DND-41 (cell line): Measurements from ENCODE around the gene PLEKHM3.

Experiments
- ATAC-seq: fragments of 200-7000 bp; cut with Tn5 transposase; 3 replicates; pipeline ENCODE4 v1.9.1; 2021; ENCODE audit warnings: low read depth; ENCODE audit not compliant: insufficient read depth
- DNase-seq: peaks from one replicate; pipeline ENCODE4 v3.0.0-alpha.2; 2020
- H2AFZ ChIP-seq: 2 replicates; pipeline ENCODE4 v1.6.0; 2012; ENCODE audit warnings: low read depth, low read length
- H3K27ac ChIP-seq: 2 replicates; pipeline ENCODE4 v1.5.1; 2012; ENCODE audit warnings: low read length, inconsistent platforms
- H3K27me3 ChIP-seq: fragments of 200-600 bp; sonication (generic); 2 replicates; pipeline ENCODE4 v1.6.0; 2012; ENCODE audit warnings: low read length, mild to moderate bottlenecking, inconsistent platforms; ENCODE audit not compliant: insufficient read depth, poor library complexity
- H3K36me3 ChIP-seq: 2 replicates; pipeline ENCODE4 v1.5.1; 2012; ENCODE audit warnings: low read length, inconsistent platforms; ENCODE audit not compliant: insufficient read depth
- H3K4me1 ChIP-seq: 2 replicates; pipeline ENCODE4 v1.5.1; 2012; ENCODE audit warnings: mild to moderate bottlenecking, low read length; ENCODE audit not compliant: insufficient read depth
- H3K4me2 ChIP-seq: 2 replicates; pipeline ENCODE4 v1.6.0; 2012; ENCODE audit warnings: mild to moderate bottlenecking, moderate library complexity, low read length, inconsistent platforms; ENCODE audit not compliant: insufficient read depth
- H3K4me3 ChIP-seq, 2 experiments: fragments of 200-600 bp in 1 of 2; shearing (Covaris generic) in 1 of 2; 2 replicates each; pipeline ENCODE4 v1.5.1; 2012 to 2016; ENCODE audit warnings: inconsistent platforms in 2 of 2, low read length in 2 of 2, mild to moderate bottlenecking in 2 of 2, low read depth in 1 of 2, moderate library complexity in 1 of 2
- H3K79me2 ChIP-seq: 2 replicates; pipeline ENCODE4 v1.6.0; 2012; ENCODE audit warnings: low read length, inconsistent platforms; ENCODE audit not compliant: insufficient read depth
- H3K9ac ChIP-seq: 2 replicates; pipeline ENCODE4 v1.6.0; 2012; ENCODE audit warnings: low read depth, mild to moderate bottlenecking, inconsistent platforms, low read length, moderate library complexity
- H3K9me3 ChIP-seq: 2 replicates; pipeline ENCODE4 v1.5.1; 2012; ENCODE audit warnings: low read length, moderate library complexity, mild to moderate bottlenecking, inconsistent platforms; ENCODE audit not compliant: insufficient read depth, severe bottlenecking
- H4K20me1 ChIP-seq: 2 replicates; pipeline ENCODE4 v1.6.0; 2012; ENCODE audit warnings: low read length; ENCODE audit not compliant: insufficient read depth
- CTCF ChIP-seq: IDR thresholded peaks from 2 replicates; pipeline ENCODE4 v1.5.1; 2012; ENCODE audit warnings: borderline replicate concordance, low read length, moderate library complexity, mild to moderate bottlenecking; ENCODE audit not compliant: poor library complexity, severe bottlenecking; ENCODE audit errors: extremely low read depth
- EZH2 ChIP-seq: IDR thresholded peaks from 3 replicates; pipeline ENCODE4 v1.6.1; 2012; ENCODE audit warnings: borderline replicate concordance, low read depth, mild to moderate bottlenecking, moderate library complexity, low read length, inconsistent platforms; ENCODE audit not compliant: severe bottlenecking

The PLEKHM3 gene

DNA sequence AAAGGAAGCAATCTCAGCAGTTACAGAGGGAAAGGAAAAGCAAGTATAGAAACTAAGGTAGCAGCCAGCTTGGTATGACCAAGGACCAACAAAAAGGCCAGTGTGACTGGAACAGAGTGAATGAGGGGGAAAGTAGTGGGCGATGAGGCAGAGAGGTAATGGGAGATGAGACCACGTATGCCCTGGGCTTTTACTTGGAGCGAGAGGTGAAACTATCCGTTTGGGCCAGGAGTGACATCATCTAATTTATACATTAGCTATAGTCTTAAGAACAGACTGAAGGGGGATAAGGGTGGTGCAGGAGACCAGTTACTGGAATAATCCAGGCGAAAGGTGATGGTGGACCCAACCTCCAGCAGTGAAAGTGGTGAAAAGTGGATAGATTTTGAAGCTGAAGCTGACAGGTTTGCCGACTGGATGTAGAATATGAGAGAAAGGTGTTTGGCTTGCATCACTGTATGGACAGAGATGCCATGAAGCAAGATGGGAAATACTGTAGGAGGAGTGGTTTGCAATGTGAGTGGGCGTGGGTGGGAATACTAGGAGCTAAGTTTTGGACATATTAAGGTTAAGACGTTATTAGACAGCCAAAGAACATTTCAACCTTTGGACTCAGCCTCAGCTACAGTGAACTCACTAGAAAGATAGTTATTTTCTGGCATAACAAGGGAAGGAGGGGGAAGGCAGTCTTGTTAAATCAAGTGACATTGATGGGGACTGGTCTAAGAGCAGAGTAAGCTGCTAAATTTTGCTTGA, 106.0 kb downstream of the PLEKHM3 start:
- H3K4me1 ChIP-seq: no peaks in the 10 kb centered on the region
- no peak for DNase-seq
- H3K79me2 ChIP-seq: no peaks in the 10 kb centered on the region
- no peak overlapping the region for H3K9ac ChIP-seq
- no peak for TF ChIP-seq EZH2
- TF ChIP-seq CTCF: no peak
- H3K27ac ChIP-seq: no peak overlapping the region
- H3K4me2 ChIP-seq: no peak overlapping the region
- no peak for ATAC-seq
- H3K27me3 ChIP-seq: no peaks in the 10 kb centered on the region
- H3K4me3 ChIP-seq: no peak overlapping the region
- H3K36me3 ChIP-seq: no peaks in the 10 kb centered on the region
- no peak overlapping the region for H2AFZ ChIP-seq
- H4K20me1 ChIP-seq: no peaks in the 10 kb centered on the region
- H3K9me3 ChIP-seq: no peaks in the 10 kb centered on the region

GRCh38 chr2:207914716-207915115, 110.6 kb downstream of the PLEKHM3 start:
- Histone ChIP-seq H3K79me2 (no peaks in the 10 kb centered on the region), H3K4me2 (no peak overlapping the region), H3K9ac (no peak overlapping the region), H3K27ac (no peak overlapping the region), H2AFZ (no peak overlapping the region), H3K9me3 (no peaks in the 10 kb centered on the region), H3K4me3 (no peak overlapping the region), H3K27me3 (no peaks in the 10 kb centered on the region), H4K20me1 (no peaks in the 10 kb centered on the region), H3K4me1 (no peaks in the 10 kb centered on the region), H3K36me3 (peaks cover 4% of the 10 kb centered on the region; the same call in 1 of the 2 replicates)
- TF ChIP-seq CTCF (no peak), EZH2 (no peak)
- ATAC-seq (no peak), DNase-seq (no peak)

- Histone ChIP-seq H3K27me3 (no peaks in the 10 kb centered on the region), H3K9me3 (no peaks in the 10 kb centered on the region), H3K36me3 (peaks cover 4% of the 10 kb centered on the region; the same call in 1 of the 2 replicates), H3K4me1 (no peaks in the 10 kb centered on the region), H4K20me1 (no peaks in the 10 kb centered on the region), H3K4me2 (no peak overlapping the region), H3K9ac (no peak overlapping the region), H3K4me3 (no peak overlapping the region), H3K27ac (no peak overlapping the region), H3K79me2 (no peaks in the 10 kb centered on the region), H2AFZ (no peak overlapping the region)
- no peak for ATAC-seq
- TF ChIP-seq CTCF (no peak), EZH2 (no peak)
- DNase-seq: no peak
Observed at GRCh38 chr2:207913772-207914358, 111.5 kb downstream of the PLEKHM3 start.
